H1 (cell line): ENCODE results near the gene ARHGAP12.

Experiments used
- MAX ChIP-seq: IDR thresholded peaks from 2 replicates; pipeline ENCODE4 v1.6.1; 2012; ENCODE audit warnings: inconsistent platforms
- POLR2A ChIP-seq, 2 experiments: IDR thresholded peaks; 1 replicate in 1 of 2; 2 replicates in 1 of 2; pipeline ENCODE4 v1.6.1; 2011; ENCODE audit warnings: low read depth in 2 of 2, low read length in 2 of 2, mild to moderate bottlenecking in 2 of 2; ENCODE audit errors: control extremely low read depth in 1 of 2
- TAF7 ChIP-seq: optimal IDR thresholded peaks from 2 replicates; pipeline ENCODE3; 2011; ENCODE audit warnings: low read depth, mild to moderate bottlenecking, inconsistent platforms, low read length, moderate library complexity, borderline replicate concordance
- TBP ChIP-seq: IDR thresholded peaks from 2 replicates; pipeline ENCODE4 v1.6.1; 2011; ENCODE audit warnings: low read depth, low read length, improper control_type of control experiment

GRCh38 chr10:31936086-31936485 lies 7.5 kb upstream of the ARHGAP12 start:
- TF ChIP-seq TAF7 (no peak), POLR2A (IDR thresholded peaks at IDR 0.05; ENCODE audit: control extremely low read depth in 1 of 2, low read depth in 2 of 2, low read length in 2 of 2) (no peak), TBP (no peak), MAX (no peak)
